Lung (tissue), 12 donors: ENCODE measurements around the gene THRAP3. TPM values are rescaled to one million over a fixed set of nuclear protein-coding genes. Genes with fewer than 3 reads are reported as not detected.
A peak's percentile ranks its signal among the peaks of the same experiment; 100 is the strongest.

Source experiments
- ATAC-seq: fragments of 200-7000 bp; cut with Tn5 transposase; one replicate; pipeline ENCODE4 v1.9.1; 2020; ENCODE audit warnings: moderate number of reproducible peaks; ENCODE audit not compliant: insufficient read depth, low FRiP score
- DNase-seq, 3 donors: peaks; one replicate each; pipeline ENCODE4 v3.0.0-alpha.2; 2013 to 2017
- H3K27ac ChIP-seq, 2 donors: one replicate each; pipeline ENCODE4 v1.5.1; 2013; ENCODE audit warnings: mild to moderate bottlenecking in 2 of 2, moderate library complexity in 2 of 2, control low read depth in 1 of 2, inconsistent platforms in 1 of 2, low read depth in 1 of 2, low read length in 1 of 2
- H3K27me3 ChIP-seq, 3 donors: one replicate each; pipeline ENCODE4 v1.5.1; 2013; ENCODE audit warnings: low read length in 2 of 3; ENCODE audit not compliant: control insufficient read depth in 3 of 3, insufficient read depth in 3 of 3
- H3K36me3 ChIP-seq, 4 donors: one replicate each; pipeline ENCODE4 v1.5.1; 2013; ENCODE audit warnings: low read length in 4 of 4, mild to moderate bottlenecking in 1 of 4, moderate library complexity in 1 of 4; ENCODE audit not compliant: control insufficient read depth in 4 of 4, insufficient read depth in 4 of 4
- H3K4me1 ChIP-seq, 5 donors: one replicate each; pipeline ENCODE4 v1.5.1; 2013; ENCODE audit warnings: low read length in 5 of 5, mild to moderate bottlenecking in 2 of 5, moderate library complexity in 1 of 5; ENCODE audit not compliant: control insufficient read depth in 5 of 5, insufficient read depth in 5 of 5
- H3K4me3 ChIP-seq: one replicate; pipeline ENCODE4 v1.5.1; 2013; ENCODE audit warnings: mild to moderate bottlenecking, control low read depth, moderate library complexity
- H3K9ac ChIP-seq, 2 donors: one replicate each; pipeline ENCODE4 v1.5.1; 2013; ENCODE audit warnings: low read length in 2 of 2, control low read depth in 1 of 2; ENCODE audit not compliant: insufficient read depth in 1 of 2
- H3K9me3 ChIP-seq, 4 donors: one replicate each; pipeline ENCODE4 v1.5.1; 2013; ENCODE audit warnings: low read length in 3 of 4, mild to moderate bottlenecking in 1 of 4, moderate library complexity in 1 of 4; ENCODE audit not compliant: control insufficient read depth in 4 of 4, insufficient read depth in 3 of 4
- CTCF ChIP-seq: IDR thresholded peaks from 2 replicates; pipeline ENCODE4 v1.5.1; 2012; ENCODE audit warnings: mild to moderate bottlenecking; ENCODE audit errors: control extremely low read depth, extremely low read depth
- WGBS, 2 donors: extraction: QIAGEN DNeasy Blood & Tissue Kit; methylation state at CpG; one replicate each; pipeline ENCODE4 v1.1.7; 2013; 5-methylcytosine and 5-hydroxymethylcytosine counted together
- polyA plus RNA-seq, 2 donors: library from polyadenylated mRNA; stranded (reverse); fragments of 200-250 nt; gene quantifications; one replicate each; pipeline ENCODE4 v1.2.1, GENCODE V29; 2013
- total RNA-seq, 2 donors: library from RNA; depleted of rRNA in 1 of 2; stranded (reverse); fragments of >200 nt in 1 of 2; gene quantifications; one replicate each; pipeline ENCODE4 v1.2.1, GENCODE V29; 2014 to 2021
- donor health status: control.
- donor health status: control.
- donor health status: Bipolar disorder and iron deficiency.
- donor health status: healthy.
- donor health status: DM: yes; HTN: yes; CAD: no.

The THRAP3 gene
- total and polyA plus RNA-seq, 4 donors = 25.1 to 92.9 (median 67.3) TPM

- Histone ChIP-seq H3K4me1 (peaks cover 0 to 15% (median 3%) of the 10 kb centered on the region in 5 donors), H3K36me3 (peaks cover 14 to 27% (median 18%) of the 10 kb centered on the region in 4 donors), H3K27ac (peak within 1 kb of the TSS; percentile 68 to 92), H3K9me3 (no peaks in the 10 kb centered on the region), H3K9ac (peak within 1 kb of the TSS; percentile 12 to 84), H3K4me3 (peak within 1 kb of the TSS; percentile 51), H3K27me3 (no peaks in the 10 kb centered on the region)
- WGBS, 2 donors = 4 to 5% methylated on average over 60 to 65 of the region's 65 CpGs
- no peak for TF ChIP-seq CTCF
- DNase-seq = peak; percentile 47 to 63 (median 52)
- ATAC-seq = peak; percentile 61
These were observed 82.1 kb downstream of the THRAP3 start, which contains the start of gene SH3D21 for GRCh38 chr1:36306210-36306901. Gene SH3D21 (plus strand): TSS chr1:36306368. CDS start chr1:36306421, 53 bp downstream.

GRCh38 chr1:36306902-36307456 lies 82.7 kb downstream of the THRAP3 start:
- DNase-seq (peak; percentile 95 to 97 (median 95)), ATAC-seq (peak; percentile 99)
- Histone ChIP-seq H3K9ac (peak overlapping the region; percentile 12 to 84), H3K27ac (peak overlapping the region in 1 of 2 donors; percentile 92), H3K27me3 (no peaks in the 10 kb centered on the region), H3K36me3 (peaks cover 8 to 21% (median 13%) of the 10 kb centered on the region in 4 donors), H3K4me3 (peak overlapping the region; percentile 51), H3K9me3 (no peaks in the 10 kb centered on the region), H3K4me1 (peaks cover 0 to 15% (median 3%) of the 10 kb centered on the region in 5 donors)
- TF ChIP-seq CTCF = no peak
- 1% methylated on average over 46 of the region's 46 CpGs for WGBS, 2 donors

GRCh38 chr1:36307601-36308330 lies 83.5 kb downstream of the THRAP3 start:
- no peak overlapping the region for H3K9ac ChIP-seq
- H3K36me3 ChIP-seq = peaks cover 2 to 13% (median 8%) of the 10 kb centered on the region in 4 donors
- ATAC-seq = no peak
- no peak overlapping the region for H3K27ac ChIP-seq
- WGBS, 2 donors = 82 to 89% methylated on average over 10 of the region's 10 CpGs
- no peaks in the 10 kb centered on the region for H3K9me3 ChIP-seq
- peaks cover 0 to 15% (median 3%) of the 10 kb centered on the region in 5 donors for H3K4me1 ChIP-seq
- H3K4me3 ChIP-seq = no peak overlapping the region
- no peak for DNase-seq
- no peak for TF ChIP-seq CTCF
- H3K27me3 ChIP-seq = no peaks in the 10 kb centered on the region
